ENCODE measurements around the gene OGA.

The OGA gene

GRCh38 chr10:101830322-101831168 lies 12.3 kb upstream of the OGA start:
- H3K27me3 ChIP-seq (replicated peaks; ENCODE audit: insufficient read depth, low read length): no peaks in the 10 kb centered on the region
- TF ChIP-seq EZH2phosphoT487 (IDR thresholded peaks at IDR 0.05; ENCODE audit: low read length) (no peak), EZH2 (optimal IDR thresholded peaks at IDR 0.05; ENCODE audit: low read depth, low read length) (no peak), CTCF (IDR thresholded peaks at IDR 0.05; ENCODE audit: low read length) (no peak)
- peak overlapping the region; percentile 76 for H3K4me3 ChIP-seq (ENCODE audit: low read length)
- H2AFZ ChIP-seq (ENCODE audit: low read length): peak overlapping the region; percentile 90
- no peaks in the 10 kb centered on the region for H3K9me2 ChIP-seq (replicated peaks; ENCODE audit: insufficient read depth, low read length)
- no peaks in the 10 kb centered on the region for H4K20me1 ChIP-seq (ENCODE audit: insufficient read depth, low read length)
- peak; percentile 91 for DNase-seq
- peak overlapping the region; percentile 33; the same call in 1 of the 2 replicates for H3K27ac ChIP-seq (ENCODE audit: low read length)
- H3K9me3 ChIP-seq (replicated peaks; ENCODE audit: insufficient read depth, low read length): no peaks in the 10 kb centered on the region
- peak overlapping the region; percentile 94 for H3K4me2 ChIP-seq (ENCODE audit: low read depth, low read length)
- peak overlapping the region; percentile 51; the same call in 1 of the 2 replicates for H3K9ac ChIP-seq (ENCODE audit: low read length)
- H3K4me1 ChIP-seq (ENCODE audit: low read length): peaks cover 9% of the 10 kb centered on the region; the same call in 1 of the 2 replicates
- H3K36me3 ChIP-seq (replicated peaks; ENCODE audit: insufficient read depth, low read length): no peaks in the 10 kb centered on the region
- H3F3A ChIP-seq (ENCODE audit: insufficient read depth, low read length): peaks cover 19% of the 10 kb centered on the region
- no peaks in the 10 kb centered on the region for H3K79me2 ChIP-seq (ENCODE audit: low read length)

- H3K4me2 ChIP-seq (ENCODE audit: low read depth, low read length): peak overlapping the region; percentile 94
- H3K79me2 ChIP-seq (ENCODE audit: low read length): no peaks in the 10 kb centered on the region
- H3K36me3 ChIP-seq (replicated peaks; ENCODE audit: insufficient read depth, low read length): no peaks in the 10 kb centered on the region
- no peaks in the 10 kb centered on the region for H3K9me3 ChIP-seq (replicated peaks; ENCODE audit: insufficient read depth, low read length)
- peaks cover 9% of the 10 kb centered on the region; the same call in 1 of the 2 replicates for H3K4me1 ChIP-seq (ENCODE audit: low read length)
- H3K27me3 ChIP-seq (replicated peaks; ENCODE audit: insufficient read depth, low read length): no peaks in the 10 kb centered on the region
- TF ChIP-seq CTCF (IDR thresholded peaks at IDR 0.05; ENCODE audit: low read length): no peak
- no peaks in the 10 kb centered on the region for H4K20me1 ChIP-seq (ENCODE audit: insufficient read depth, low read length)
- H3K9me2 ChIP-seq (replicated peaks; ENCODE audit: insufficient read depth, low read length): no peaks in the 10 kb centered on the region
- H2AFZ ChIP-seq (ENCODE audit: low read length): peak overlapping the region; percentile 90
- peak; percentile 62 for DNase-seq
- peak overlapping the region; percentile 33; the same call in 1 of the 2 replicates for H3K27ac ChIP-seq (ENCODE audit: low read length)
- peak overlapping the region; percentile 51; the same call in 1 of the 2 replicates for H3K9ac ChIP-seq (ENCODE audit: low read length)
- peaks cover 19% of the 10 kb centered on the region for H3F3A ChIP-seq (ENCODE audit: insufficient read depth, low read length)
- peak overlapping the region; percentile 76 for H3K4me3 ChIP-seq (ENCODE audit: low read length)
These were observed 11.5 kb upstream of the OGA start for GRCh38 chr10:101829561-101830315.

GRCh38 chr10:101828766-101829551 lies 10.7 kb upstream of the OGA start:
- Histone ChIP-seq H3K9me2 (replicated peaks; ENCODE audit: insufficient read depth, low read length) (no peaks in the 10 kb centered on the region), H3K4me1 (ENCODE audit: low read length) (peaks cover 9% of the 10 kb centered on the region; the same call in 1 of the 2 replicates), H2AFZ (ENCODE audit: low read length) (no peak overlapping the region), H3K36me3 (replicated peaks; ENCODE audit: insufficient read depth, low read length) (no peaks in the 10 kb centered on the region), H4K20me1 (ENCODE audit: insufficient read depth, low read length) (no peaks in the 10 kb centered on the region), H3K79me2 (ENCODE audit: low read length) (no peaks in the 10 kb centered on the region), H3F3A (ENCODE audit: insufficient read depth, low read length) (peaks cover 19% of the 10 kb centered on the region), H3K9me3 (replicated peaks; ENCODE audit: insufficient read depth, low read length) (no peaks in the 10 kb centered on the region), H3K27me3 (replicated peaks; ENCODE audit: insufficient read depth, low read length) (no peaks in the 10 kb centered on the region), H3K4me2 (ENCODE audit: low read depth, low read length) (peak overlapping the region; percentile 74), H3K9ac (ENCODE audit: low read length) (no peak overlapping the region), H3K4me3 (ENCODE audit: low read length) (peak overlapping the region; percentile 37; the same call in 1 of the 2 replicates), H3K27ac (ENCODE audit: low read length) (no peak overlapping the region)
- TF ChIP-seq CTCF (IDR thresholded peaks at IDR 0.05; ENCODE audit: low read length): no peak
- TF ChIP-seq EZH2phosphoT487 (IDR thresholded peaks at IDR 0.05; ENCODE audit: low read length): no peak
- no peak for TF ChIP-seq EZH2 (optimal IDR thresholded peaks at IDR 0.05; ENCODE audit: low read depth, low read length)
- no peak for DNase-seq

Measured in MM.1S (cell line).